Esophagus muscularis mucosa (tissue), 4 donors: Measurements from ENCODE around the gene FAAP20.

Experiments used
- EP300 ChIP-seq: sonication (generic); formaldehyde crosslinking; IDR thresholded peaks from one replicate; pipeline ENCODE4 v1.6.1; 2017; ENCODE audit warnings: antibody characterized with exemption
- POLR2A ChIP-seq: fragments of 450-650 bp; IDR thresholded peaks from one replicate; pipeline ENCODE4 v1.6.1; 2017; ENCODE audit warnings: antibody characterized with exemption, moderate library complexity, mild to moderate bottlenecking, low read depth
- POLR2AphosphoS5 ChIP-seq, 2 donors: sonication (generic); formaldehyde crosslinking; IDR thresholded peaks; one replicate each; pipeline ENCODE4 v1.6.1; 2017; ENCODE audit warnings: antibody characterized with exemption in 2 of 2
- TF ChIP-seq, protein P1 (sequence below), 3 experiments: fragments of 200-600 bp in 2 of 3; fragments of 450-650 bp in 1 of 3; sonication (generic) in 2 of 3; IDR thresholded peaks; one replicate each; pipeline ENCODE4 v1.5.1; 2017 to 2019; ENCODE audit warnings: antibody characterized with exemption in 3 of 3, mild to moderate bottlenecking in 2 of 3, moderate library complexity in 1 of 3

- TF ChIP-seq POLR2AphosphoS5 (IDR thresholded peaks at IDR 0.05) (no peak), POLR2A (no peak), EP300 (no peak)
- TF ChIP-seq, protein P1, sequence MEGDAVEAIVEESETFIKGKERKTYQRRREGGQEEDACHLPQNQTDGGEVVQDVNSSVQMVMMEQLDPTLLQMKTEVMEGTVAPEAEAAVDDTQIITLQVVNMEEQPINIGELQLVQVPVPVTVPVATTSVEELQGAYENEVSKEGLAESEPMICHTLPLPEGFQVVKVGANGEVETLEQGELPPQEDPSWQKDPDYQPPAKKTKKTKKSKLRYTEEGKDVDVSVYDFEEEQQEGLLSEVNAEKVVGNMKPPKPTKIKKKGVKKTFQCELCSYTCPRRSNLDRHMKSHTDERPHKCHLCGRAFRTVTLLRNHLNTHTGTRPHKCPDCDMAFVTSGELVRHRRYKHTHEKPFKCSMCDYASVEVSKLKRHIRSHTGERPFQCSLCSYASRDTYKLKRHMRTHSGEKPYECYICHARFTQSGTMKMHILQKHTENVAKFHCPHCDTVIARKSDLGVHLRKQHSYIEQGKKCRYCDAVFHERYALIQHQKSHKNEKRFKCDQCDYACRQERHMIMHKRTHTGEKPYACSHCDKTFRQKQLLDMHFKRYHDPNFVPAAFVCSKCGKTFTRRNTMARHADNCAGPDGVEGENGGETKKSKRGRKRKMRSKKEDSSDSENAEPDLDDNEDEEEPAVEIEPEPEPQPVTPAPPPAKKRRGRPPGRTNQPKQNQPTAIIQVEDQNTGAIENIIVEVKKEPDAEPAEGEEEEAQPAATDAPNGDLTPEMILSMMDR (IDR thresholded peaks at IDR 0.05), result no peak
Measured at GRCh38 chr1:2151252-2151651, 43.3 kb downstream of the FAAP20 start.
